Naive thymus-derived CD8-positive, alpha-beta T cell (primary cell): Measurements from ENCODE around the gene PKM. TPM values are rescaled to one million over a fixed set of nuclear protein-coding genes. Genes with fewer than 3 reads are reported as not detected.

Experiments used
- ATAC-seq, 2 donors: fragments of 150-1000 bp; cut with Tn5 transposase in 1 of 2; sonication (Bioruptor Pico), chemical (Tn5 transposase) in 1 of 2; 1 replicate in 1 of 2; 2 replicates in 1 of 2; pipeline ENCODE4 v1.10.0; 2021; ENCODE audit warnings: mild to moderate bottlenecking in 2 of 2, moderate library complexity in 2 of 2
- POLR2A ChIA-PET: fragments of 350-600 bp; sonication (Branson Sonifier 250); formaldehyde crosslinking; loops from one replicate; lab custom pipeline; 2021; ENCODE audit warnings: antibody characterized with exemption; lab: Charles Lee
- DNase-seq, 10 donors: peaks; one replicate each; pipeline versions ENCODE4 v3.0.0 to v3.0.0-alpha.2; 2020 to 2022
- H3K27ac Mint-ChIP-seq, 10 donors: one replicate each; pipeline ENCODE4 v1.8.0; 2020 to 2022; ENCODE audit warnings: mild to moderate bottlenecking in 10 of 10, mixed read lengths in 10 of 10, moderate library complexity in 4 of 10, inconsistent platforms in 1 of 10
- H3K27me3 Mint-ChIP-seq, 5 donors: one replicate each; pipeline ENCODE4 v1.8.0; 2021 to 2022; ENCODE audit warnings: mixed read lengths in 5 of 5
- H3K36me3 Mint-ChIP-seq, 3 donors: one replicate each; pipeline ENCODE4 v1.8.0; 2020 to 2022; ENCODE audit warnings: mixed read lengths in 3 of 3, mild to moderate bottlenecking in 2 of 3, inconsistent platforms in 1 of 3
- H3K4me1 Mint-ChIP-seq, 4 donors: one replicate each; pipeline ENCODE4 v1.8.0; 2021 to 2022; ENCODE audit warnings: mixed read lengths in 4 of 4
- H3K4me3 Mint-ChIP-seq, 10 donors: one replicate each; pipeline ENCODE4 v1.8.0; 2020 to 2022; ENCODE audit warnings: mild to moderate bottlenecking in 10 of 10, mixed read lengths in 10 of 10, moderate library complexity in 6 of 10, inconsistent platforms in 1 of 10
- H3K9me3 Mint-ChIP-seq, 9 donors: one replicate each; pipeline ENCODE4 v1.8.0; 2020 to 2022; ENCODE audit warnings: mixed read lengths in 9 of 9, mild to moderate bottlenecking in 3 of 9, inconsistent platforms in 1 of 9, moderate library complexity in 1 of 9
- polyA plus RNA-seq, 3 donors: library from polyadenylated mRNA; unstranded; fragments of 300-500 nt; fragmentation: Illumina TruSeq; gene quantifications; one replicate each; pipeline ENCODE4 v1.2.3, GENCODE V29; 2021
- total RNA-seq, 8 experiments: library from RNA in 2 of 8; stranded (reverse) in 2 of 8; gene quantifications; one replicate each; pipeline ENCODE4 v1.2.3 and lab custom pipeline; 2021 to 2026

Gene PKM
- total and polyA plus RNA-seq, 5 experiments from 2014 or later = 277 to 330 (median 305) TPM

DNA sequence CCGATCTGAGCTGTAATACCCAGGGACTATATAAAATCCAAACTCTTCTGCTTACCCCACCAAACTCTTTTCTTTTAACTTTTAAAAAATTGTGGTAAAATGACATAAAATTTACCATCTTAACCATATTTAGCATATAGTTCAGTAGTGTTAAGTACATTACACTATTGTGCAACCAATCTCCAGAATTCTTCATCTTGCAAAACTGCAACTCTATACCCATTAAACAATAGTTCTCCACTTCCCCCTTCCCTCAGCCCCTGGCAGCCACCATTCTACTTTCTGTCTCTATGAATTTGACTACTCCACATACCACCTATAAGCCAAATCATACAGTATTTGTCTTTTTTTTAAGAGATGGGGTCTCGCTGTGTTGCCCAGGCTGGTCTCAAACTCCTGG is 74.1 kb downstream of the PKM start:
- DNase-seq (no peak), ATAC-seq (no peak)
- H3K27me3 Mint-ChIP-seq = peaks cover 0 to 5% (median 3%) of the 10 kb centered on the region in 5 donors
- H3K36me3 Mint-ChIP-seq = no peaks in the 10 kb centered on the region
- H3K4me1 Mint-ChIP-seq = peaks cover 2 to 9% (median 7%) of the 10 kb centered on the region in 4 donors
- H3K27ac Mint-ChIP-seq = peak overlapping the region in 2 of 10 donors; percentile 23 to 25
- POLR2A ChIA-PET = no interaction called here
- no peak overlapping the region for H3K4me3 Mint-ChIP-seq
- H3K9me3 Mint-ChIP-seq = no peaks in the 10 kb centered on the region

DNA sequence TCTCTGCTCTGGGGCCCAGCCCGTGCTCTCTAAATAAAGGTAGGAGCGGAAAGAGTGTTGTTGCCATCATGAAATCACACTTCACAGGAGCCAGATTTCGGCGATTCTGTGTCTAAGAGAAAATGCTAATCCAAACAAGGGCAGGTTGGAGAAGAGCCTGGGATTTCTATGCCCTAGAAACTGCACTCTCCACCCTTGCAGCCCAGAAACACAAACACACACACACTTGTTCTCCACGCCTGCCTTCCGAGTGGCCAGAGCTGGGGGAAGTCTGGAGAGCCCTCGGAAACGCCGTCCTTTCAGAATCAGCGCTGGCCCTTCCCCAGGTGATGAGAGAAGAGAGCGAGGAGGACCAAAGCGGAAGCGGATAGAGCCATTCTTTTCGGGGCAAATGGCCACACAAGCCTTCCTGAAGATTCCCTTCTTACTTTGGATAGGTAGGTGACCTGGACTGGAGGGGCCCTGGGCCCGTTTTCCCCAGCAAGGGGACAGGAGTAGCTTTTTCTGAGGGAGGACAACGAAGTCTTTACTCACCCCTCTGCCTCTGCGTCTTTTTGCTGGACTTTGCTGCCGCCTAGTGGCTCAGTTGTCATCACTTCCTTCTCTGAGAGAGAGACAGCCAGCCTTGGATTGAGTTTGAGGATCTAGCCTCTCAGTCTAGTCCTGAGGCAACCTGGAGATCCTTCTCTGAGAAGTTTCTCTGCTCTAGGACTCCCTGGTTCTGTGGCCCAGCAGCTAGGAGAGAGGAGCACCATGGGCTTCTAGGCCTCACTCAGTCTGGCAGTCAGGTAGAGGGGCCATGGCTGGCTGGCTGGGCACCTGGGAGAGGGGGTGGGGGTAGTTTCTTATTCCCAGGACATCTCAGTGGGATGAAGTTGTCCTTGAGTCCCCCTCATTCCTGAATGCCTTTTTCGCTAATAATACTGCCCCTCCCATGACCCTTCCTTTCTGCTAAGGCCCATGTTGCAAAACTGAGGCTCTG is 75.1 kb downstream of the PKM start:
- Mint-ChIP-seq H3K27ac (peak overlapping the region in 2 of 10 donors; percentile 28 to 76), H3K4me3 (peak overlapping the region; percentile 74 to 89 (median 83)), H3K27me3 (peaks cover 0 to 5% (median 3%) of the 10 kb centered on the region in 5 donors), H3K36me3 (no peaks in the 10 kb centered on the region), H3K9me3 (no peaks in the 10 kb centered on the region), H3K4me1 (peaks cover 2 to 9% (median 7%) of the 10 kb centered on the region in 4 donors)
- ATAC-seq (peak; percentile 81 to 91), DNase-seq (peak; percentile 56 to 88 (median 76))
- POLR2A ChIA-PET = interaction anchor here (1.1 kb wide), 1 partner anchor 412 kb away, joined by 8 read pairs; no protein-coding TSS in a partner anchor

DNA sequence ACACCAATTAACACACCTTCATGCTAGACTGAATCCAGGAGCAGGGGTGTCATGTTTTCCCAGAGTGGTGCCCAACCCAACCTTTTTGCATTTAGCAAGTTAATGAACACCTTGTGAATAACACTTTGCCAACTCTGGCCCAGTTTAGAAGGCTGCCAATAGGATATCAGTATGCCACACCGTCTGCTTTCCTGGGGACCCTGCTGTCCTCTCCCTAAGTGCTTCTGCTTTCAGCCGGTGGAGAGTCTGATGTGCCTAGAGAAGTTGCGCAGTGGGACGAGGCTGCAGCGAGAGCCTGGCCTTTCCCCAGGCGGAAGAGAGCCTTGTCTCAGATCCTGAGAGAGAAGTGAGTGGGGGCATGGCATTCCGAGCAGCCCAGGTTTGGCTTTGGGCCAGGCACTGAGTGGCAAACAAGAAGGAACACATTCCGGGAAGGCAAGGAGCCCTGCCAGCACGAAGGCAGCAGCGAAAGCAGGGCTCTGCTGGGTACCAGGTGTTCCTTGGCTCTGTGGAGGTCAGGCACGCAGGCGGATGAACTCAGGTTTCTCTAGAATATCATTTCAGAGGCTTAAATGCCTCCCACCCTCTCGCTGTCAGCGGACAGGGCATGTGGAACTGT is 75.9 kb downstream of the PKM start:
- no peaks in the 10 kb centered on the region for H3K36me3 Mint-ChIP-seq
- peaks cover 0 to 5% (median 3%) of the 10 kb centered on the region in 5 donors for H3K27me3 Mint-ChIP-seq
- H3K4me3 Mint-ChIP-seq = peak overlapping the region; percentile 29 to 89 (median 81)
- no peak for ATAC-seq
- H3K9me3 Mint-ChIP-seq = no peaks in the 10 kb centered on the region
- POLR2A ChIA-PET = interaction anchor here (1.1 kb wide), 1 partner anchor 411 kb away, joined by 8 read pairs; no protein-coding TSS in a partner anchor
- DNase-seq = no peak
- H3K4me1 Mint-ChIP-seq = peaks cover 2 to 9% (median 7%) of the 10 kb centered on the region in 4 donors
- H3K27ac Mint-ChIP-seq = peak overlapping the region in 1 of 10 donors; percentile 32

DNA sequence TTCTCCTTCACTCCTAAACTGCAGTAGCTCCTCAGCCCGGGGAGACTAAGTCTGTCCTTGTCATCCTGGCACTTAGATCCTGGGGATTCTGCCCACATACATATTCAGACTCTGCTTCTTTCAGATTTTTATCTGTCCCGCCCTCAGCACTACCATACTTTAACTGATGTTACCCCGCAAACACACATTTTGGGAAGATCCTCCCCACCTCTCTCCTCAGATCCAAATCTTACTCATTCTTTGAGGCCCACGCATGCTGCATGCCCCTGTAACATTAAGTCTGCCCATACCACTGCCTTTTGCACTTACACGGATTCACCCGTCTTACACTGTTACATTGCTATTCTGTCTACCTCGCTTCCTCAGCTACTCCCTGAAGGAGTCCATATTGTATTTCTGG is 76.7 kb downstream of the PKM start:
- POLR2A ChIA-PET = no interaction called here
- Mint-ChIP-seq H3K4me3 (no peak overlapping the region), H3K36me3 (no peaks in the 10 kb centered on the region), H3K4me1 (peaks cover 2 to 9% (median 7%) of the 10 kb centered on the region in 4 donors), H3K27ac (no peak overlapping the region), H3K27me3 (peaks cover 0 to 5% (median 3%) of the 10 kb centered on the region in 5 donors), H3K9me3 (no peaks in the 10 kb centered on the region)
- no peak for ATAC-seq
- no peak for DNase-seq

DNA sequence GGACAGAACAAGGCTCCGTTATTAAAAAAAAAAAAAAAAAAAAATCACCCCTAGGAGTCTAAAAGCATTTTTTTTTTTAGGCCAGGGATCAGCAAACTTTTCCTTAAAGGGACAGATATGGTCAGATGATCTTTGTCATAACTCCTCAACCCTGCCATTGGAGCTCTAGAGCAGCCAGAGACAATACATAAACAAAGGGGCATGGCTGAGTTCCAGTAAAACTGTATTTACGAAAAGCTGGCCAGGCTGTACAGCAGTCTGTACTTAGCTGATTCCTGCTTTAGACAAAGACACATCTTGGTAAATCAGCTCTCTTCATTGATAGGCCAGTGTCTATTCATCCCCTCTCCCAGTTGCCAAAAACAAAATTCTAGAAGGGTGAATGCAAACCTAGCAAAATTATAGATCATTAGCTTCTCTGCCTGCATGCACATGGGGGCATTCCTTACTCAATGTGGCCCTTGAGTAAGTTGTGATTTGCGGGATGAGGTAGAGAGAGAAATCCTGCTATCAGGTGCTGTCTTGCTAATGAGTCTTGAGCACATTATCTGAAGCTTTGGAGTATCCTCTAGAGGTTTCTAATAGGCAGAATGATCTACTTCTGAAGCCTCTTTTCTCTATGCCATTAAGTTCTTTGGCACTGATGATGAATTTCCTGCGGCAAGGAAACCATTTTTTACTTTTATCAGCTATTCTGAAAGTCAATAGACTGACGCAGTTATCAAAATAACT is 77.6 kb downstream of the PKM start:
- ATAC-seq = no peak
- H3K4me1 Mint-ChIP-seq = peaks cover 2 to 9% (median 7%) of the 10 kb centered on the region in 4 donors
- no peak overlapping the region for H3K4me3 Mint-ChIP-seq
- no peaks in the 10 kb centered on the region for H3K9me3 Mint-ChIP-seq
- no peaks in the 10 kb centered on the region for H3K36me3 Mint-ChIP-seq
- no peak for DNase-seq
- H3K27ac Mint-ChIP-seq = no peak overlapping the region
- H3K27me3 Mint-ChIP-seq = peaks cover 0 to 3% (median 2%) of the 10 kb centered on the region in 5 donors
- POLR2A ChIA-PET = no interaction called here

Other genes with a start within 250 kb of the PKM start
- 10 to 100 TPM; 44.0 to 45.2 TPM for gene MYO9A, start 113.0 kb downstream of the PKM start, total RNA-seq
- gene MYO9A, start 113.0 kb downstream of the PKM start, polyA plus RNA-seq = 10 to 100 TPM; 11.7 to 13.3 (median 12.9) TPM
- 1 to 10 TPM; 1.4 to 2.2 TPM for gene SENP8, start 112.8 kb downstream of the PKM start, total RNA-seq
- 1 to 10 TPM in 1 of 3 donors, under 1 TPM in 2; 0.41 to 1.7 (median 0.98) TPM for gene SENP8, start 112.8 kb downstream of the PKM start, polyA plus RNA-seq
- gene GRAMD2A, start 33.4 kb downstream of the PKM start, total RNA-seq = not detected
- gene GRAMD2A, start 33.4 kb downstream of the PKM start, polyA plus RNA-seq = not detected
- 100 to 1,000 TPM; 122 to 133 TPM for gene PARP6, start 41.4 kb upstream of the PKM start, total RNA-seq
- 10 to 100 TPM; 13.1 to 38.2 (median 13.9) TPM for gene PARP6, start 41.4 kb upstream of the PKM start, polyA plus RNA-seq
- 1 to 10 TPM; 4.7 to 5.9 TPM for gene CELF6, start 89.0 kb upstream of the PKM start, total RNA-seq
- gene CELF6, start 89.0 kb upstream of the PKM start, polyA plus RNA-seq = under 1 TPM in 1 of 3 donors, not detected in 2; 0.18 TPM
- gene HEXA, start 144.8 kb upstream of the PKM start, total RNA-seq = 100 to 1,000 TPM; 102 to 110 TPM
- 100 to 1,000 TPM in 1 of 3 donors, 10 to 100 TPM in 2; 80.0 to 113 (median 94.7) TPM for gene HEXA, start 144.8 kb upstream of the PKM start, polyA plus RNA-seq
- not detected for gene TMEM202, start 167.1 kb upstream of the PKM start, total RNA-seq
- not detected for gene TMEM202, start 167.1 kb upstream of the PKM start, polyA plus RNA-seq
- 100 to 1,000 TPM; 191 to 197 TPM for gene ARIH1, start 243.1 kb upstream of the PKM start, total RNA-seq
- gene ARIH1, start 243.1 kb upstream of the PKM start, polyA plus RNA-seq = 10 to 100 TPM; 10.3 to 19.0 (median 18.0) TPM